Upper lobe of left lung (tissue), 6 donors: ENCODE measurements around the gene MEGF11. TPM values are rescaled to one million over a fixed set of nuclear protein-coding genes. Genes with fewer than 3 reads are reported as not detected.

Source experiments
- ATAC-seq, 2 donors: fragments of 200-7000 bp; cut with Tn5 transposase; one replicate each; pipeline ENCODE4 v1.9.1; 2022; ENCODE audit warnings: mild to moderate bottlenecking in 2 of 2, moderate library complexity in 2 of 2; ENCODE audit not compliant: low FRiP score in 2 of 2
- DNase-seq, 2 donors: peaks; one replicate each; pipeline ENCODE4 v3.0.0-alpha.2; 2019 to 2020
- H3K27ac ChIP-seq, 4 donors: fragments of 200-600 bp; sonication (generic); one replicate each; pipeline ENCODE4 v1.5.1; 2016 to 2019
- H3K27me3 ChIP-seq, 4 donors: fragments of 200-600 bp; sonication (generic); one replicate each; pipeline ENCODE4 v1.5.1; 2017 to 2019
- H3K36me3 ChIP-seq, 4 donors: fragments of 200-600 bp; sonication (generic); one replicate each; pipeline ENCODE4 v1.5.1; 2016 to 2019
- H3K4me1 ChIP-seq, 4 donors: fragments of 200-600 bp; sonication (generic); one replicate each; pipeline ENCODE4 v1.5.1; 2018 to 2019
- H3K4me3 ChIP-seq, 4 donors: fragments of 200-600 bp; sonication (generic); one replicate each; pipeline ENCODE4 v1.5.1; 2017 to 2019; ENCODE audit warnings: mild to moderate bottlenecking in 2 of 4, moderate library complexity in 1 of 4
- H3K9me3 ChIP-seq, 4 donors: fragments of 200-600 bp; sonication (generic); one replicate each; pipeline ENCODE4 v1.5.1; 2018 to 2019
- CTCF ChIP-seq, 6 experiments: fragments of 450-650 bp in 4 of 6; fragments of 200-600 bp in 2 of 6; sonication (generic) in 2 of 6; IDR thresholded peaks; one replicate each; pipeline ENCODE4 v1.5.1; 2016 to 2019; ENCODE audit warnings: antibody characterized with exemption in 6 of 6
- EP300 ChIP-seq, 4 donors: sonication (generic); formaldehyde crosslinking; IDR thresholded peaks; one replicate each; pipeline ENCODE4 v1.5.1; 2017; ENCODE audit warnings: antibody characterized with exemption in 4 of 4, control low read depth in 2 of 4
- POLR2A ChIP-seq, 4 donors: fragments of 450-650 bp; IDR thresholded peaks; one replicate each; pipeline ENCODE4 v1.5.1; 2016 to 2017; ENCODE audit warnings: antibody characterized with exemption in 4 of 4, mild to moderate bottlenecking in 2 of 4
- POLR2AphosphoS5 ChIP-seq, 2 donors: sonication (generic); formaldehyde crosslinking; IDR thresholded peaks; one replicate each; pipeline ENCODE4 v1.5.1; 2017; ENCODE audit warnings: antibody characterized with exemption in 2 of 2
- WGBS, 2 donors: methylation state at CpG; one replicate each; pipeline ENCODE4 v1.1.5; 2017 to 2018; 5-methylcytosine and 5-hydroxymethylcytosine counted together
- total RNA-seq, 6 donors: library from RNA; depleted of rRNA in 4 of 6; stranded (reverse); fragments of >200 nt in 4 of 6; gene quantifications; one replicate each; pipeline versions ENCODE4 v1.1.0 to v1.2.1, GENCODE V29; 2016 to 2021
- donor health status: DM: no; HTN: no; CAD: no; lungs with moderate emphysema.
- donor health status: DM: no; HTN: yes; CAD: no; lungs with severe emphysema.

Gene MEGF11
- total RNA-seq, 6 donors from 2014 or later: 1.5 to 4.0 (median 3.5) TPM; not detected in 3

GRCh38 chr15:66039117-66039871 is 214.3 kb downstream of the MEGF11 start:
- ATAC-seq (peak in 1 of 2 donors; percentile 65), DNase-seq (no peak)
- Histone ChIP-seq H3K4me3 (no peak overlapping the region), H3K36me3 (no peaks in the 10 kb centered on the region), H3K4me1 (no peaks in the 10 kb centered on the region), H3K9me3 (no peaks in the 10 kb centered on the region), H3K27me3 (no peaks in the 10 kb centered on the region), H3K27ac (no peak overlapping the region)
- no peak for TF ChIP-seq POLR2A (IDR thresholded peaks at IDR 0.05)
- TF ChIP-seq CTCF (IDR thresholded peaks at IDR 0.05): no peak
- no peak for TF ChIP-seq POLR2AphosphoS5 (IDR thresholded peaks at IDR 0.05)
- TF ChIP-seq EP300 (IDR thresholded peaks at IDR 0.05): no peak
- WGBS, 2 donors: 31 to 45% methylated on average over 13 to 18 of the region's 29 CpGs

DNA sequence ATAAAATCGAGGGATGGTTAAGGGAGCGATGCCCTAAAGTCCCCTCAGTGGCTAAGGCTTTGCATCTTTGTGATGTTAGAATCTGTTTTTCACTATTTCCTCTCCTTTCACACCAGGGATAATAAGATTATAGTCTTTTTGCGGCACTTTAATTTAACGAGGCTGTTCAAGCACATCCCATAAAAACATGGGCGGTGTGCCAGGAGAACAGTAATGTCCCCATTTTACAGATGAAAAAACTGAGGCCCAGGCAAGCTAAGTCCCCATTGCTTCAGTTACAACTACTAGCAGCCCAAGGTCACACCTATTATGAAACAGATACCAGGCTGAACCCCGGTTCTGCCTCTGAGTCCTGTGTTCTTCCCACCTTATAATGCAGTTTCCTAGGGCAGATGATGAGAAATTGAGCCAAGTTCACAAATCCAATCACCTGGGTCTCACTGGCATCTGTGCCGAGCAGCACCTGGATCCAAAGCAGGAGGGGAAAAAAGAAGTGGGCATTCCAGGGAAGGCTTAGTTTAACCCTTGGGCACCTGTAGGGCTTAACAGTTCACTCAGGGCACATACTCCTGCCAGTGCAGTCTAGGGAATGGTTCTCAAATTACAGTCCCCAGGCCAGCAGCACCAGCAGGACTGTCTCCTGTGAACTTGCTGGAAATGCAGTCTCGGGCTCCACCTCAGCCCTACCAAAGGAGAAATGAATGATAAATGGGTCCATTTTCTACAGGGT is 215.0 kb downstream of the MEGF11 start:
- TF ChIP-seq CTCF (IDR thresholded peaks at IDR 0.05) (no peak), EP300 (IDR thresholded peaks at IDR 0.05) (no peak), POLR2AphosphoS5 (IDR thresholded peaks at IDR 0.05) (no peak), POLR2A (IDR thresholded peaks at IDR 0.05) (no peak)
- ATAC-seq (no peak), DNase-seq (no peak)
- Histone ChIP-seq H3K4me1 (no peaks in the 10 kb centered on the region), H3K4me3 (no peak overlapping the region), H3K9me3 (no peaks in the 10 kb centered on the region), H3K36me3 (no peaks in the 10 kb centered on the region), H3K27me3 (no peaks in the 10 kb centered on the region), H3K27ac (no peak overlapping the region)
- 61 to 71% methylated on average over 8 of the region's 8 CpGs for WGBS, 2 donors

GRCh38 chr15:66036859-66037258 is 216.7 kb downstream of the MEGF11 start:
- TF ChIP-seq CTCF (IDR thresholded peaks at IDR 0.05): no peak
- Histone ChIP-seq H3K27me3 (no peaks in the 10 kb centered on the region), H3K27ac (no peak overlapping the region), H3K4me3 (no peak overlapping the region), H3K9me3 (no peaks in the 10 kb centered on the region), H3K36me3 (no peaks in the 10 kb centered on the region), H3K4me1 (no peaks in the 10 kb centered on the region)
- DNase-seq (no peak), ATAC-seq (no peak)
- WGBS, 2 donors: 72 to 79% methylated on average over 4 of the region's 5 CpGs

- TF ChIP-seq EP300 (IDR thresholded peaks at IDR 0.05) (no peak), CTCF (IDR thresholded peaks at IDR 0.05) (no peak)
- H3K9me3 ChIP-seq: no peaks in the 10 kb centered on the region
- ATAC-seq (no peak), DNase-seq (no peak)
- H3K27me3 ChIP-seq: no peaks in the 10 kb centered on the region
- 69 to 79% methylated on average over 5 of the region's 5 CpGs for WGBS, 2 donors
- no peak overlapping the region for H3K4me3 ChIP-seq
- H3K4me1 ChIP-seq: no peaks in the 10 kb centered on the region
- H3K36me3 ChIP-seq: no peaks in the 10 kb centered on the region
- no peak overlapping the region for H3K27ac ChIP-seq
Observed at GRCh38 chr15:66035901-66036300, 217.6 kb downstream of the MEGF11 start.

GRCh38 chr15:66033143-66033542 is 220.4 kb downstream of the MEGF11 start:
- Histone ChIP-seq H3K9me3 (no peaks in the 10 kb centered on the region), H3K27ac (no peak overlapping the region), H3K36me3 (no peaks in the 10 kb centered on the region), H3K4me1 (no peaks in the 10 kb centered on the region), H3K4me3 (no peak overlapping the region), H3K27me3 (no peaks in the 10 kb centered on the region)
- no peak for DNase-seq
- WGBS, 2 donors: 88 to 97% methylated on average over 2 of the region's 2 CpGs
- no peak for TF ChIP-seq CTCF (IDR thresholded peaks at IDR 0.05)
- no peak for TF ChIP-seq POLR2AphosphoS5 (IDR thresholded peaks at IDR 0.05)
- no peak for TF ChIP-seq EP300 (IDR thresholded peaks at IDR 0.05)
- TF ChIP-seq POLR2A (IDR thresholded peaks at IDR 0.05): no peak
- no peak for ATAC-seq
